Measurements from ENCODE around the gene ABCB11. TPM values are rescaled to one million over a fixed set of nuclear protein-coding genes. Genes with fewer than 3 reads are reported as not detected.

ABCB11 gene
- total RNA-seq, 1 experiment from 2014 or later, result 0.07 TPM

- H3K9me2 ChIP-seq (replicated peaks; ENCODE audit: insufficient read depth, low read length), result no peaks in the 10 kb centered on the region
Measured at GRCh38 chr2:168954256-168954655, 76.9 kb downstream of the ABCB11 start.

GRCh38 chr2:168952424-168952823, 78.7 kb downstream of the ABCB11 start:
- no peaks in the 10 kb centered on the region for H3K4me1 ChIP-seq (ENCODE audit: low read length)
- no peaks in the 10 kb centered on the region for H3K79me2 ChIP-seq (ENCODE audit: low read length)
- H3K9ac ChIP-seq (ENCODE audit: low read length), result no peak overlapping the region
- no peak overlapping the region for H2AFZ ChIP-seq (ENCODE audit: low read length)
- H3K27me3 ChIP-seq (ENCODE audit: low read length), result no peaks in the 10 kb centered on the region
- no peak overlapping the region for H3K4me3 ChIP-seq (ENCODE audit: low read length)
- DNase-seq, result no peak
- H3K9me3 ChIP-seq (ENCODE audit: low read length), result no peaks in the 10 kb centered on the region
- no peak overlapping the region for H3K27ac ChIP-seq (ENCODE audit: low read length)
- no peaks in the 10 kb centered on the region for H4K20me1 ChIP-seq (ENCODE audit: insufficient read depth, low read depth, low read length)
- H3K4me2 ChIP-seq (ENCODE audit: low read depth, low read length, poor library complexity, severe bottlenecking), result no peak overlapping the region
- no peaks in the 10 kb centered on the region for H3K36me3 ChIP-seq (ENCODE audit: insufficient read depth, low read length)
- H3K9me2 ChIP-seq (replicated peaks; ENCODE audit: insufficient read depth, low read length), result no peaks in the 10 kb centered on the region

More at GRCh38 chr2:168954256-168954655, 76.9 kb downstream of the ABCB11 start:
- Histone ChIP-seq H3K9ac (ENCODE audit: low read length) (no peak overlapping the region), H3K79me2 (ENCODE audit: low read length) (no peaks in the 10 kb centered on the region), H4K20me1 (ENCODE audit: insufficient read depth, low read depth, low read length) (no peaks in the 10 kb centered on the region), H3K4me3 (ENCODE audit: low read length) (no peak overlapping the region), H3K4me2 (ENCODE audit: low read depth, low read length, poor library complexity, severe bottlenecking) (no peak overlapping the region), H3K9me3 (ENCODE audit: low read length) (no peaks in the 10 kb centered on the region), H3K27ac (ENCODE audit: low read length) (no peak overlapping the region), H3K27me3 (ENCODE audit: low read length) (no peaks in the 10 kb centered on the region), H3K36me3 (ENCODE audit: insufficient read depth, low read length) (no peaks in the 10 kb centered on the region), H2AFZ (ENCODE audit: low read length) (no peak overlapping the region), H3K4me1 (ENCODE audit: low read length) (no peaks in the 10 kb centered on the region)
- DNase-seq, result no peak

GRCh38 chr2:168951871-168952270, 79.3 kb downstream of the ABCB11 start:
- DNase-seq, result no peak
- Histone ChIP-seq H3K4me1 (ENCODE audit: low read length) (no peaks in the 10 kb centered on the region), H3K36me3 (ENCODE audit: insufficient read depth, low read length) (no peaks in the 10 kb centered on the region), H4K20me1 (ENCODE audit: insufficient read depth, low read depth, low read length) (no peaks in the 10 kb centered on the region), H3K4me2 (ENCODE audit: low read depth, low read length, poor library complexity, severe bottlenecking) (no peak overlapping the region), H3K79me2 (ENCODE audit: low read length) (no peaks in the 10 kb centered on the region), H2AFZ (ENCODE audit: low read length) (no peak overlapping the region), H3K9me3 (ENCODE audit: low read length) (no peaks in the 10 kb centered on the region), H3K9me2 (replicated peaks; ENCODE audit: insufficient read depth, low read length) (no peaks in the 10 kb centered on the region), H3K27ac (ENCODE audit: low read length) (no peak overlapping the region), H3K4me3 (ENCODE audit: low read length) (no peak overlapping the region), H3K27me3 (ENCODE audit: low read length) (no peaks in the 10 kb centered on the region), H3K9ac (ENCODE audit: low read length) (no peak overlapping the region)

- Histone ChIP-seq H3K27ac (ENCODE audit: low read length) (no peak overlapping the region), H3K9me2 (replicated peaks; ENCODE audit: insufficient read depth, low read length) (no peaks in the 10 kb centered on the region), H3K79me2 (ENCODE audit: low read length) (no peaks in the 10 kb centered on the region)
Measured at GRCh38 chr2:168949324-168949723, 81.8 kb downstream of the ABCB11 start.

DNA sequence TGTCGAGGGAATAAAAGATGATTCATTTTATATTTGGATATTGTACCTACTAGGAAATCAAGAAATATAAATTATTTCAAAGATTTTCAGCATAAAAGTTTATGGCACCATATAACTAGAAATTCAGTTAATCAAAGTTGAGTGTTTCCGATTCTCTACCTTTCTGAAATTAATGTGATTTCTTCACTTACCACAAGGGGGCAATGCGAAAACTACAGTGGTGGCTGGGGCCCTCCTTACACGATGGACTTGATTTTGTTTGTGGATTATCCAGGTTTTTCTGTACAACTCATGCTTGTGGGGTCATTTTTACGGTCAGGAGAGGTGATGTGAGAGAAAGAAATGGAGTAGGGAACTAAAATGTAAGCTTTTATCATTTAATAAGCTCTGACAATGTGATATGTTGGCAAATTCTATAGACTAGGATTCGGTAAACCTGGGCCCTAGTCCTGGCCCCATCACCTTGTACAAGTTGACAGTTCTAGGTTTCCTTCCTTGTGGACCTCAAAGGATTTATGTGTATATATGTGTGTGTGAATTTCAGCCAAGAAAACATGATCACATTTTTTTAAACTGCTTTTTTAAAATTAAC, 82.4 kb downstream of the ABCB11 start:
- Histone ChIP-seq H3K9ac (ENCODE audit: low read length) (no peak overlapping the region), H3K4me1 (ENCODE audit: low read length) (no peaks in the 10 kb centered on the region), H3K4me2 (ENCODE audit: low read depth, low read length, poor library complexity, severe bottlenecking) (no peak overlapping the region), H3K27me3 (ENCODE audit: low read length) (no peaks in the 10 kb centered on the region), H3K36me3 (ENCODE audit: insufficient read depth, low read length) (no peaks in the 10 kb centered on the region), H3K4me3 (ENCODE audit: low read length) (no peak overlapping the region), H3K79me2 (ENCODE audit: low read length) (no peaks in the 10 kb centered on the region), H3K27ac (ENCODE audit: low read length) (no peak overlapping the region), H2AFZ (ENCODE audit: low read length) (no peak overlapping the region), H3K9me2 (replicated peaks; ENCODE audit: insufficient read depth, low read length) (no peaks in the 10 kb centered on the region), H3K9me3 (ENCODE audit: low read length) (no peaks in the 10 kb centered on the region), H4K20me1 (ENCODE audit: insufficient read depth, low read depth, low read length) (no peaks in the 10 kb centered on the region)
- DNase-seq, result peak; percentile 61

More at GRCh38 chr2:168949324-168949723, 81.8 kb downstream of the ABCB11 start:
- no peak overlapping the region for H3K9ac ChIP-seq (ENCODE audit: low read length)
- no peak overlapping the region for H3K4me2 ChIP-seq (ENCODE audit: low read depth, low read length, poor library complexity, severe bottlenecking)
- H3K36me3 ChIP-seq (ENCODE audit: insufficient read depth, low read length), result no peaks in the 10 kb centered on the region
- H3K4me1 ChIP-seq (ENCODE audit: low read length), result no peaks in the 10 kb centered on the region
- H3K4me3 ChIP-seq (ENCODE audit: low read length), result no peak overlapping the region
- H2AFZ ChIP-seq (ENCODE audit: low read length), result no peak overlapping the region
- no peaks in the 10 kb centered on the region for H3K9me3 ChIP-seq (ENCODE audit: low read length)
- H3K27me3 ChIP-seq (ENCODE audit: low read length), result no peaks in the 10 kb centered on the region
- no peaks in the 10 kb centered on the region for H4K20me1 ChIP-seq (ENCODE audit: insufficient read depth, low read depth, low read length)
- no peak for DNase-seq

- Histone ChIP-seq H3K27ac (ENCODE audit: low read length) (no peak overlapping the region), H3K4me1 (ENCODE audit: low read length) (no peaks in the 10 kb centered on the region), H3K9me3 (ENCODE audit: low read length) (no peaks in the 10 kb centered on the region), H3K9ac (ENCODE audit: low read length) (no peak overlapping the region), H4K20me1 (ENCODE audit: insufficient read depth, low read depth, low read length) (no peaks in the 10 kb centered on the region), H3K9me2 (replicated peaks; ENCODE audit: insufficient read depth, low read length) (no peaks in the 10 kb centered on the region), H2AFZ (ENCODE audit: low read length) (no peak overlapping the region), H3K4me2 (ENCODE audit: low read depth, low read length, poor library complexity, severe bottlenecking) (no peak overlapping the region), H3K4me3 (ENCODE audit: low read length) (no peak overlapping the region), H3K36me3 (ENCODE audit: insufficient read depth, low read length) (no peaks in the 10 kb centered on the region), H3K27me3 (ENCODE audit: low read length) (no peaks in the 10 kb centered on the region), H3K79me2 (ENCODE audit: low read length) (no peaks in the 10 kb centered on the region)
- DNase-seq, result no peak
Measured at GRCh38 chr2:168945508-168945907, 85.6 kb downstream of the ABCB11 start.

DNA sequence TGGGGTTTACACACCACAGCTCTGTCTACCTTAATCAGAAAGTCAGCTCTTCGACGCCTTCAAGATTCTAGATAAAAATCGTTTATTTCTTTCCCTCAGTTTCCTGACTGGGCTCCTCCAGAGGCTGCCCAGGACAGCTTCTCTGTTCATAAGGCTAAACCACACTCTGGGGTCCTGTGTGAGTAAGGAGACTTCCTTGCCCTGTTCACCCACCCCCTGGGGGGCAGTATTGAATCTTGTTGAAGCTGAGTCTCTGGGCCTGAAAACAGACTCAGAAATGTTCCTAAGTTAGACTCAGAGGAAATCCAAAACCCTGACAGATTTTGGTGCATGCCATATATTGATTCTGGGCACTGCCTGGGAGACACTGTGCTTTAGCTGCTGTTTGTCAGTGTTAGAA, 87.1 kb downstream of the ABCB11 start:
- Histone ChIP-seq H3K9me3 (ENCODE audit: low read length) (no peaks in the 10 kb centered on the region), H4K20me1 (ENCODE audit: insufficient read depth, low read depth, low read length) (no peaks in the 10 kb centered on the region), H3K79me2 (ENCODE audit: low read length) (no peaks in the 10 kb centered on the region), H3K4me2 (ENCODE audit: low read depth, low read length, poor library complexity, severe bottlenecking) (no peak overlapping the region), H3K9me2 (replicated peaks; ENCODE audit: insufficient read depth, low read length) (no peaks in the 10 kb centered on the region), H3K4me3 (ENCODE audit: low read length) (no peak overlapping the region), H3K4me1 (ENCODE audit: low read length) (no peaks in the 10 kb centered on the region), H3K36me3 (ENCODE audit: insufficient read depth, low read length) (no peaks in the 10 kb centered on the region), H2AFZ (ENCODE audit: low read length) (no peak overlapping the region), H3K27me3 (ENCODE audit: low read length) (no peaks in the 10 kb centered on the region), H3K9ac (ENCODE audit: low read length) (no peak overlapping the region), H3K27ac (ENCODE audit: low read length) (no peak overlapping the region)
- peak; percentile 43 for DNase-seq

GRCh38 chr2:168941297-168941696, 89.8 kb downstream of the ABCB11 start:
- no peak overlapping the region for H2AFZ ChIP-seq (ENCODE audit: low read length)
- no peaks in the 10 kb centered on the region for H3K79me2 ChIP-seq (ENCODE audit: low read length)
- no peaks in the 10 kb centered on the region for H3K36me3 ChIP-seq (ENCODE audit: insufficient read depth, low read length)
- no peak overlapping the region for H3K27ac ChIP-seq (ENCODE audit: low read length)
- no peak overlapping the region for H3K4me3 ChIP-seq (ENCODE audit: low read length)
- H3K4me2 ChIP-seq (ENCODE audit: low read depth, low read length, poor library complexity, severe bottlenecking), result no peak overlapping the region
- no peaks in the 10 kb centered on the region for H3K27me3 ChIP-seq (ENCODE audit: low read length)
- H3K9ac ChIP-seq (ENCODE audit: low read length), result no peak overlapping the region
- no peaks in the 10 kb centered on the region for H4K20me1 ChIP-seq (ENCODE audit: insufficient read depth, low read depth, low read length)
- H3K9me3 ChIP-seq (ENCODE audit: low read length), result no peaks in the 10 kb centered on the region
- H3K9me2 ChIP-seq (replicated peaks; ENCODE audit: insufficient read depth, low read length), result no peaks in the 10 kb centered on the region
- DNase-seq, result no peak
- no peaks in the 10 kb centered on the region for H3K4me1 ChIP-seq (ENCODE audit: low read length)
